SK-N-MC (cell line): ENCODE results near the gene ZBTB17.
"Not testable (repeated sequence)": the region's sequence is repeated elsewhere in the genome, so short reads cannot be mapped to it uniquely, and the experiment has no call there.

ENCODE experiments used
- DNase-seq: peaks from one replicate; pipeline ENCODE4 v3.0.0-alpha.2; 2011; ENCODE audit warnings: low read depth, low spot score
- H3K27ac ChIP-seq: fragments of 200-600 bp; sonication (generic); 2 replicates; pipeline ENCODE4 v1.5.1; 2016; ENCODE audit warnings: mixed run types
- H3K36me3 ChIP-seq: fragments of 200-600 bp; sonication (generic); 2 replicates; pipeline ENCODE4 v1.6.1; 2017; ENCODE audit warnings: antibody characterized with exemption, low read length, mixed read lengths; ENCODE audit not compliant: insufficient read depth
- H3K4me3 ChIP-seq: fragments of 200-600 bp; sonication (generic); 2 replicates; pipeline ENCODE4 v1.5.1; 2016
- H3K9ac ChIP-seq: fragments of 200-600 bp; sonication (generic); 2 replicates; pipeline ENCODE4 v1.8.0; 2017; ENCODE audit warnings: mixed run types, mixed read lengths; ENCODE audit not compliant: insufficient read length
- H3K9me3 ChIP-seq: fragments of 200-600 bp; sonication (generic); 2 replicates; pipeline ENCODE4 v1.6.1; 2017; ENCODE audit warnings: low read depth, mild to moderate bottlenecking, antibody characterized with exemption, low read length, moderate library complexity, mixed read lengths
- EZH2 ChIP-seq: fragments of 200-600 bp; sonication (generic); IDR thresholded peaks from one replicate; pipeline ENCODE4 v1.6.1; 2017; ENCODE audit warnings: antibody characterized with exemption
- FOXP2 ChIP-seq: optimal IDR thresholded peaks from 2 replicates; pipeline ENCODE3; 2011; ENCODE audit warnings: mild to moderate bottlenecking, moderate library complexity; ENCODE audit not compliant: insufficient read depth; ENCODE audit errors: extremely low read length, control extremely low read depth
- POLR2AphosphoS5 ChIP-seq: IDR thresholded peaks from 2 replicates; pipeline ENCODE4 v1.6.1; 2012; ENCODE audit warnings: mild to moderate bottlenecking, low read depth, low read length, borderline replicate concordance

ZBTB17 gene

GRCh38 chr1:16006552-16007485 is 30.9 kb upstream of the ZBTB17 start:
- no peak overlapping the region for H3K9ac ChIP-seq
- no peaks in the 10 kb centered on the region for H3K36me3 ChIP-seq
- H3K27ac ChIP-seq = no peak overlapping the region
- no peak overlapping the region for H3K4me3 ChIP-seq
- H3K9me3 ChIP-seq = no peaks in the 10 kb centered on the region
- TF ChIP-seq FOXP2 (no peak), POLR2AphosphoS5 (no peak), EZH2 (no peak)
- DNase-seq = no peak

- TF ChIP-seq EZH2 = no peak
- no peaks in the 10 kb centered on the region for H3K9me3 ChIP-seq
- H3K36me3 ChIP-seq = no peaks in the 10 kb centered on the region
- H3K27ac ChIP-seq = no peak overlapping the region
- DNase-seq = no peak
- H3K9ac ChIP-seq = no peak overlapping the region
- H3K4me3 ChIP-seq = no peak overlapping the region
Observed at GRCh38 chr1:16006010-16006409, 30.1 kb upstream of the ZBTB17 start.

- no peak for TF ChIP-seq FOXP2
- TF ChIP-seq EZH2 = no peak
- no peak for TF ChIP-seq POLR2AphosphoS5
Observed at GRCh38 chr1:16005597-16005996, 29.7 kb upstream of the ZBTB17 start.

GRCh38 chr1:16001274-16001673 is 25.4 kb upstream of the ZBTB17 start:
- H3K4me3 ChIP-seq, DNase-seq, H3K36me3 ChIP-seq, H3K9me3 ChIP-seq, H3K9ac ChIP-seq, H3K27ac ChIP-seq: not testable (repeated sequence)

More at GRCh38 chr1:16005597-16005996, 29.7 kb upstream of the ZBTB17 start:
- H3K27ac ChIP-seq = no peak overlapping the region
- H3K4me3 ChIP-seq = no peak overlapping the region
- H3K9me3 ChIP-seq = no peaks in the 10 kb centered on the region
- DNase-seq = no peak
- no peak overlapping the region for H3K9ac ChIP-seq
- H3K36me3 ChIP-seq = no peaks in the 10 kb centered on the region

GRCh38 chr1:15998929-15999328 is 23.0 kb upstream of the ZBTB17 start:
- no peak for DNase-seq
- Histone ChIP-seq H3K36me3 (no peaks in the 10 kb centered on the region), H3K27ac (no peak overlapping the region), H3K9me3 (no peaks in the 10 kb centered on the region), H3K9ac (no peak overlapping the region), H3K4me3 (no peak overlapping the region)
- TF ChIP-seq POLR2AphosphoS5 (no peak), FOXP2 (no peak), EZH2 (no peak)

- TF ChIP-seq FOXP2 (no peak), POLR2AphosphoS5 (no peak), EZH2 (no peak)
Observed at GRCh38 chr1:15997637-15998280, 21.9 kb upstream of the ZBTB17 start.

GRCh38 chr1:15997076-15997585 is 21.2 kb upstream of the ZBTB17 start:
- Histone ChIP-seq H3K4me3 (no peak overlapping the region), H3K27ac (no peak overlapping the region), H3K9me3 (no peaks in the 10 kb centered on the region), H3K36me3 (no peaks in the 10 kb centered on the region), H3K9ac (no peak overlapping the region)
- no peak for DNase-seq
- no peak for TF ChIP-seq EZH2
- no peak for TF ChIP-seq FOXP2
- TF ChIP-seq POLR2AphosphoS5 = no peak

More at GRCh38 chr1:15997637-15998280, 21.9 kb upstream of the ZBTB17 start:
- Histone ChIP-seq H3K4me3 (no peak overlapping the region), H3K27ac (no peak overlapping the region), H3K36me3 (no peaks in the 10 kb centered on the region), H3K9ac (no peak overlapping the region), H3K9me3 (no peaks in the 10 kb centered on the region)
- DNase-seq = no peak

GRCh38 chr1:15994590-15995351 is 18.9 kb upstream of the ZBTB17 start:
- Histone ChIP-seq H3K27ac (no peak overlapping the region), H3K36me3 (no peaks in the 10 kb centered on the region), H3K9ac (no peak overlapping the region), H3K9me3 (no peaks in the 10 kb centered on the region), H3K4me3 (no peak overlapping the region)
- DNase-seq = no peak
- no peak for TF ChIP-seq FOXP2
- TF ChIP-seq POLR2AphosphoS5 = no peak
- no peak for TF ChIP-seq EZH2

GRCh38 chr1:15994081-15994480 is 18.2 kb upstream of the ZBTB17 start:
- H3K4me3 ChIP-seq = no peak overlapping the region
- TF ChIP-seq EZH2 = no peak
- TF ChIP-seq FOXP2 = no peak
- no peak for TF ChIP-seq POLR2AphosphoS5
- no peak for DNase-seq

More at GRCh38 chr1:15994081-15994480, 18.2 kb upstream of the ZBTB17 start:
- no peaks in the 10 kb centered on the region for H3K9me3 ChIP-seq
- no peak overlapping the region for H3K9ac ChIP-seq
- no peak overlapping the region for H3K27ac ChIP-seq
- H3K36me3 ChIP-seq = no peaks in the 10 kb centered on the region
